ENCODE measurements around the gene FTO.

FTO gene

DNA sequence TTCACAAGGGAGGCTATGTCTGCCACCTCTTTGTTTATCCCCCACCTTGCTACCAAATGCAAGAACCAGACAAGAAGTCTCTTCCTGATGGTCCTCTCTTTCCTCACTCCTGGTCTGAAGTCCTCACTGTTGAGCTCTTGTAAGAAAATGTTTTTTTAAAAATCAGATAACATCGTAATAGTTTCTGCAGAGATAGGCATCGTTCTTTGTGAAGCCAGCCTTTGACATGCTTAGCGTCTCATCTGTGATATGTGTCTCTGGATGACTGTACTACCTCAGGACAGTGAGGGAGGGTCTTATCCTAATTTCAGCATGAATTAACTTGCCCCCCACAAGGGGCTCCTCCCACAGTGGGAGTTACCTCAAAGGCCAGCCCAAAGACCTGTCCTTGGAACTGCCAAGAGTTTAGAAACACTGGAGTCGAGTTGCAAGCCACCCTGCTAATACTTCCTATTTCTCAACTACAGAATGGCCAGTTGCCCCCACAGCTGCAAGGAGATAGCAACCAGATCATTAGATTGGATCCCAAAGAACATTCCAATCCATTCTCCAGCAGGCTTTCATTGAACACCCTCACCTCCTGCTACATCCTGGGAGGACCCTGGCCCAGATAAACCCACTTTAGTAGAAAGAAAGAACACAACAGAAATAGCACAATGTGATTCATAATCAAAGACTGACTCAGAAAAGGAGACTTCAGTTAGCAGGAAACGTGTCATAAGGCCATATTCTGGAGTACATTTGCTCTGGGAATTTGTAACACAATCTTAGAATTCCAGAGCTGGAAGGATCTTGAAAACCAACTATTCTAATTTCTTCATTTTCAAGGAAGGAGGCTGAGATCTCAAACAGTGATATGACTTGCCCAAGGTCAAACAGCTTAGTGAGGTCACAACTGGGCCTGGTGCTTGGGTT, 431.7 kb downstream of the FTO start:
- TF ChIP-seq, protein P1, sequence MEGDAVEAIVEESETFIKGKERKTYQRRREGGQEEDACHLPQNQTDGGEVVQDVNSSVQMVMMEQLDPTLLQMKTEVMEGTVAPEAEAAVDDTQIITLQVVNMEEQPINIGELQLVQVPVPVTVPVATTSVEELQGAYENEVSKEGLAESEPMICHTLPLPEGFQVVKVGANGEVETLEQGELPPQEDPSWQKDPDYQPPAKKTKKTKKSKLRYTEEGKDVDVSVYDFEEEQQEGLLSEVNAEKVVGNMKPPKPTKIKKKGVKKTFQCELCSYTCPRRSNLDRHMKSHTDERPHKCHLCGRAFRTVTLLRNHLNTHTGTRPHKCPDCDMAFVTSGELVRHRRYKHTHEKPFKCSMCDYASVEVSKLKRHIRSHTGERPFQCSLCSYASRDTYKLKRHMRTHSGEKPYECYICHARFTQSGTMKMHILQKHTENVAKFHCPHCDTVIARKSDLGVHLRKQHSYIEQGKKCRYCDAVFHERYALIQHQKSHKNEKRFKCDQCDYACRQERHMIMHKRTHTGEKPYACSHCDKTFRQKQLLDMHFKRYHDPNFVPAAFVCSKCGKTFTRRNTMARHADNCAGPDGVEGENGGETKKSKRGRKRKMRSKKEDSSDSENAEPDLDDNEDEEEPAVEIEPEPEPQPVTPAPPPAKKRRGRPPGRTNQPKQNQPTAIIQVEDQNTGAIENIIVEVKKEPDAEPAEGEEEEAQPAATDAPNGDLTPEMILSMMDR (conservative IDR thresholded peaks at IDR 0.05; ENCODE audit: low read depth, low read length): no peak
- H3K4me3 ChIP-seq (ENCODE audit: low read depth, low read length): no peak overlapping the region
- peak; percentile 66 for DNase-seq (ENCODE audit: low read depth)

DNA sequence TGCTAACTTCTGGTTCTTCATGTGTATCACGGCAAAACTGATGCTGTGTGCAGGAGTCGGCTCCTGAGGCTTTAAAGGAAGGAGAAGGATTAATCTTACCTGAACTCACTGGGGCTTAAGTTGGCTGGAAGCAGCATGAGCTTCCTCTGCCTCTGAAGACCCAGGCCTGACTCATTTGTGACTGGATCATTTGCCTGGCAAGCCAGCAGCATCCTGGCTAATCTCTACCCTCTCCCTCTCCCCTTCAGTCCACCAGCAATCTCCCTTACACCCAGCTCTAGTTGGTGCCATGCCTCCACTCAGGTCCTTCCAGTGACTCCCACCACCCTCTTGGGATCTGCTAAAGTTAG, 432.3 kb downstream of the FTO start:
- TF ChIP-seq, protein P1 (conservative IDR thresholded peaks at IDR 0.05; ENCODE audit: low read depth, low read length): no peak
- DNase-seq (ENCODE audit: low read depth): no peak

DNA sequence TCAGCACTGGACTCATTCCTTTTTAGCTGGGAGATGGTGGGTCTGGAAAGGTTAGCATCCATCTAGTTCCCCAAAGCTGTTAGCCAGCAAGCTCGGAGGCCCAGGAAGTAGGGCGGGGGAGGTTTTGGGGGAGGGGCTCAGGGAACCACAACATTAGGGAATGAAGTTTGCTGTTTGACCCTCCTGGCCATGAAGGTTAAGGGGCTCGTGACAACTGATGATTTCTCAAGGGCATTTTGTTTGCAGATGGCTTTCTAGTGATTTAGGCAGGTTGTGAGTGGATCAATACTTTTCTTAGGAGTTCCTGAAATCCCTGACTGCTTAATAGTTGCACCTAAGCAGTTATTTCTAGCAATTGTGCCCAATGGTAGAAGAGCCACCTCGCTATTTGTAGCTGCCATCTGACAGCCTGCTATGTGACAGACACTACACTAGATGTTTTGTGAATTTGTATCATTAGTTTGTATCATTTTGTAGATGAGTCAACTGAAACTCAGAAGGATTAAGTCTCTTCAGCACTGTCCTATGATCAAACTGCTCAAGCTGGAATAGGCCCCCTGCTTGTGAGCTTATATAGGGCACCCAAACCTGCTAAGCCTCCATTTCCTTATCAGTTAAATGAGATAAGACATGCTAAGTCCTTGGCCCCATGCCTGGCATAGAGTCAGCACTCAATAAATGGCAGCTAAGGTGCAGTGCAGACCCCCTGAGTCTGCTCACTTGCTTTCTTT, 436.3 kb downstream of the FTO start:
- TF ChIP-seq, protein P1 (conservative IDR thresholded peaks at IDR 0.05; ENCODE audit: low read depth, low read length): peak; percentile 49
- peak; percentile 55 for DNase-seq (ENCODE audit: low read depth)
- no peak overlapping the region for H3K4me3 ChIP-seq (ENCODE audit: low read depth, low read length)

More for the DNA sequence above, 432.3 kb downstream of the FTO start:
- H3K4me3 ChIP-seq (ENCODE audit: low read depth, low read length): no peak overlapping the region

DNA sequence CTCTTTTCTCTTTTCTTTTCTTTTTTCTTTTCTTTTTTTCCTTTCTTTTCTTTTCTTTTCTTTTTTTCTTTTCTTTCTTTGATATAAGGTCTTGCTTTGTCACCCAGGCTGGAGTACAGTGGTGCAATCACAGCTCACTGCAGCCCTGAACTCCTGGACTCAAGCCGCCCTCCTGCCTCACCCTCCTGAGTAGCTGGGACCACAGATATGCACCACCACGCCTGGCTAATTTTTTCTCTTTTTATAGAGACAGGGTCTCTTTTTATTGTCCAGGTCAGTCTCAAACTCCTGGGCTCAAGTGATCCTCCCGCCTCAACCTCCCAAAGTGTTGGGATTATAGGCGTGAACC, 436.8 kb downstream of the FTO start:
- DNase-seq (ENCODE audit: low read depth): no peak
- no peak overlapping the region for H3K4me3 ChIP-seq (ENCODE audit: low read depth, low read length)
- TF ChIP-seq, protein P1 (conservative IDR thresholded peaks at IDR 0.05; ENCODE audit: low read depth, low read length): no peak

DNA sequence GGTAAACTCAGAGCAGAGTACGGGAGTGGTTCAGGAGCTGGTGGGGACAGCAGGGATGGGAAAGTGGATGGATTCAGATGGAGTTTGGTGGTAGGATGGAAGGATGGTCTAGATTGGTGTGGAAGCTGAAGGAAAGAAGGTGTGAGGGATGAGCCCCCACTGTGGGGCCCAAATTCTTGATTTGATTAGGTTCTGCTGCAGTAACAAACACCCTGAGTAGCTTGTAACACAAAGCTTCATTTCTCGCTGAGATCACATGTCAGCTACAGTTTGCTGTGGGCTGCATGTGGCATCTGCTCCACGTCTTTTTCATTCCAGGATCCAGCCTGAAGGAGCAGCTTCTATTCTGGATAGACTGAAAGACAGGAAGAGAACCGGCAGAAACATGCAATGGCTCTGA, 438.8 kb downstream of the FTO start:
- TF ChIP-seq, protein P1 (conservative IDR thresholded peaks at IDR 0.05; ENCODE audit: low read depth, low read length): no peak
- no peak overlapping the region for H3K4me3 ChIP-seq (ENCODE audit: low read depth, low read length)
- DNase-seq (ENCODE audit: low read depth): no peak

DNA sequence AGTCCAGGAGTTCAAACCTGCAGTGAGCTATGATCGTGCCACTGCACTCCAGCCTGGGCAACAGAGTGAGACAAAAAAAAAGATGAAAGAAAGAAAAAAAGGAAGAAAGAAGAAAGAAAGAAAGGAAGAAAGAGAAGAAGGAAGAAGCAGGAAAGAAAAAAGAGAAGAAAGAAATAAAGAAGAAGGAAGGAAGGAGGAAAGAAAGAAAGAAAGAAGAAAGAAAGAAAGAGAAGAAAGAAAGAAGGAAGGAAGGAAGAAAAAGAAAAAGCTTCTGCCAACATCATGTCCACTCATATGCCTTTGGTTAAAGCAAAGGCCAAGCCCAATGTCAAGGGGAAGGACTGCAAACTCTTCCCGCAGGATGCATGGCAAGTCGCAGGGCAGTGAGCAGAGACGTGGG, 439.5 kb downstream of the FTO start:
- TF ChIP-seq, protein P1 (conservative IDR thresholded peaks at IDR 0.05; ENCODE audit: low read depth, low read length): no peak
- no peak overlapping the region for H3K4me3 ChIP-seq (ENCODE audit: low read depth, low read length)
- DNase-seq (ENCODE audit: low read depth): no peak
